HPDE6-E6E7 (cell line): ENCODE measurements around the gene BID.
A peak's percentile ranks its signal among the peaks of the same experiment; 100 is the strongest.

Source experiments
- DNase-seq: peaks from one replicate; pipeline ENCODE4 v3.0.0; 2011; ENCODE audit warnings: missing footprints; ENCODE audit errors: extremely low spot score

The BID gene

DNA sequence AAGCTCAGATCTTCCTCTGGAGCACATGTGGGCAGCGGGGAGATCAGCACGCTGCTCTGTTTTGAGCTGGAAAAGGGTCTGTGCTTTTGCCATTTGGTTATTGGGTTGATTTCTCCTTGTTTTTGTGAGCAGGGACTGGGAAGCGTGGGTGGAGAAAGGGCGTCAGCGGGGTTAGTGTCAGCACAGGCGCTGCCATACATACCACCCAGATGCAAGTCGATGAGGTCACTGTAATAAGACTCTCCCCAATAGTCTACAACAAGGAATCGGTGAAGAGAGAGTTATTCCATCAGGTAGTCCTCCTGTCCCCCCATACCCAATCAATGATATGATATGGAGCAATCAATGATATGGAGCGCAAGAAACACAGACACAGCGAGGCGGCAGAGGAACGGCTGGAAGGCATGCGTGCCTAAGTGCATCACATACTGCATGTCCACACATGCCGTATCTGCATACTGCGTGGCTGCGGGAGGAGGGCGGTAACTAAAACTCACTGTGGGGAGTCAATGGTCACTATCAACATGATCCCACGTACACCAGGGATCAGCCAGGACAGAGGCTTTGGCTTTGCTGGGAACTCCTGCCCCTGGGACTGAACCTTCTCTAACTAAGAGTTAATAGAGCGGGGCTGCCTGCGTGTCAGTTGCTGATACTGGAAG, 29.5 kb upstream of the BID start:
- no peak for DNase-seq

DNA sequence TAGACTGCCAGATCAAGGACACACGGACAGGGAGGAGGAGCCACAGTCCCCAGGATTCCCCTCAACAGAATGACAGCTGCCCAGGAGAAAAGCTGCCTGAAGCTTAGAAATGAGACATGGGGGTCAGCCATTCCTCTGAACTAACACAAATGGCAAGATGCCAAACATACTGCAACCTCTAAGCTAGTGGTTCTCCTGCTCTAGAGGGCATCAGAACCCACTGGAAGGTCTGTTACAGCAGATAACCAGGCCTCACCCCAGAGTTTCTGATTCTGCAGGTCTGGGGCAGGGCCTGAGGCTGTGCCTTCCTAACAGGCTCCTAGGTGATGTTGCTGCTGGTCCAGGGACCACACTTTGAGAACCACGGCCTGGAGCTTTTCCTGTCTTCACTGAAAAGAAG, 28.6 kb upstream of the BID start:
- DNase-seq, result no peak

DNA sequence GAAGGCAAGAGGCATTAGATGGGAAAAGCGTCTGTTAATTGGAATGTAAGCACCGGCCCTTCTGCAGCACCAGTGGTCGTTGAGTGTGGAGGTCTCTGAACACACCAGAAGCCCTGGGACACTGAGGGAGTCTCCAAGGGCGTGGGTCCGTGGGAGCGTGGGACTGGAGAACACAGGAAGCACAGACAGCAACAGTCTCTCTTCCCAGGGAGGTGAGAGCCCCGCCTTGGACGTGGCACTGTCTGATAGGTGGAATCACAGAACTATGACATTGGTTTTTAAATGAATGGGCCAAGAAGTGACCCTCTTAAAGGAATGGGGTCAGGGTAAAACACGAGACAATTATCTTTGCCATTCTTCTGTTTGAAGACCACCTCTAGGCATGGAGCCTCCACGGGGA, 28.1 kb upstream of the BID start:
- DNase-seq, result no peak

DNA sequence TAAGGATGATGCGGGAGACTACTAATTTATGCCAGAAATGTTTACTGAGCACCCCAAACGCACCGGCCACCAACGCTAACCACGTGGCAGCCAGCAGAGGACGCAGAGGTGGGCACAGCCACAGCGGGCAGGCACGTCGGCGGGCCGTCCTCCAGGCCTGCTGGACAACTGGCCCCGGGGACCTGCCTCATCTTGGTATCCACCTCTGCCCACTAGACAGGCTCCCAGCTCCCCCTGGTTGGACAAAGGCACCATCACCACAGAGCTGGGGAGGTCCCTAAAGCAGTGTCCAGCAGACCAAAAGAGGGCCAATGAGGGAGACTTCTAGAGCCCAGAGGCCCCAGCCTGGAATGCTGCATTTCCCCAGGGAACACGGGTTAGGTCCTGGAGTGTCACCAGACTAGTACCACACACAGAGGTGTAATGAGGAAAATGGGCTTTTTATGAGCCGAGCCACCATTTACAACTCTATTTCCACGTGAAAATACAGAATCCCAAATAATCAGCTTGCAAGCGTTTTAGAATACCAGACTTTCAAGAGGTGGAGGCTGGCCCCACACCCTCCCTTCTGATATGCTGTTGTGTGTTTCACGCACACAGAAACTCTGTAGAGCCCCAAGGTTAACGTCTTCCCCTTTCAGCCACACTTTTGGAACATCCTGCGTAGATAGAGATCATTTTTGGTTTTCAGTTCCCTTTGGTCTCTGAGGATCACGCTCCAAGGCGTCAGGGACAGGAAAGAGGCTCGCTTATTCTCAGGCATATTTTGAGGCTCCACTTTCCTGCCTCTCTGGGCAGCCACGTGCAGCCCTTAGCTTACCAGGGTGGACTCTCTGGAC, 23.7 kb upstream of the BID start:
- DNase-seq, result no peak

DNA sequence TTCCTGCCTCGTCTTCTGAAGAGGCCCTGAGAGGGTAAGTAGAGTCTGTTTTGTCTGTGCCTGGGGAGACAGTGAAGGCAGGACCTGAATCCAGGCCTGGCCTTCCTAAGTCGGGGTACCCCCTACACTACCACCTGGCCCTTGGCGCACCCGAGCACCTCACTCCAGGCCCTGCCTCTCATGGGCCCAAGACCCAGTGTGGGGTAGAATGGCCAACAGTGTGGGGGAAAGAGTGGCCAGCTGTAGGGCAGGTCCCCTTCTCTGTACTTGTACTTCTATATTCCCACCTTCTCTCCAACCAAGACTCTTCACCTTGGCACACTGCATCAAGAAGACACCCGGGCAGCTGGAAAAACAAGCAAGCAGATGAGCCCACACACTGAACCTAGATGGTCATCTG, 22.4 kb upstream of the BID start:
- DNase-seq, result no peak

DNA sequence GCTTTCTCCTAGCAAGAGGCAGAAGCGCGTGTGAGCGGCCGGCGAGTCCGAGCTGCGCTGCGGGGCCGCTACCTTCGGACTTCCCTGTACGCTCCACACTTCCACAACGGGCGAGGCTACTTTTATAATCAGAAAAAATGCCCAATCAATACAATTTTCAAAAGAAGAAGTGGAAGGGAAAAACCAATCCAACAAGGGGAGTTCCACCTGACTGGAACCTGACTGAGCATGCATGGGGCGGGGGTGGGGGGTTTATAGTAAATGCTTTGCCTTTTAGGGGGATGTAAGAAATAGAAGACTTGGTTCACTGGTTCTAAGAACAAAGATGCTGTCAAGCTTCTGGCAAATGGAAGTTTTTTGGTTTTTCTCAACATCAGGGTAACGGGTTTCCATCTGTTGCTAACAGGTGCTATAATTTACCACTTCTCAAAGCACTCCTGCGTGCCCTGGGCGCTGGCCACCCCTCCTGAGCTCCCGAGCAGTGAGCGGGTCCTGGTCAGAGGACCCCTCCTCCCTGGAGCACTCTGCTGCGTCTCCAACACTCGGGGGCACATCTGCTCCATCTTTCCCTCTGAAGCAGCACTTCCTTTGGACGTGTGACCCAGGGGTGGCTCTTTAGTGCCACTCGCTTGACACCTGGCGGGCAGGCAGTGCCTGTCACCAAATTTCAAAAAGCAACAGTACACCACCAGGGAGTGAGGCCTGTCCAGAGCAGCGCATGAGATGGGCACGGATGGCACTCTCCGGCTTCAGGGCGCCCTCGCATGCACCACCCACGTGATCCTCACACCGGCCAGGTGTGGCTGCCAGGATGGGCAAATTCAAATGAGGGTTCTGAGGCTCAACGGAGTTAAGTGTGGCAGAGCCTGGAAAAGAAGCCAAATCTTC, 21.6 kb upstream of the BID start:
- DNase-seq, result no peak

DNA sequence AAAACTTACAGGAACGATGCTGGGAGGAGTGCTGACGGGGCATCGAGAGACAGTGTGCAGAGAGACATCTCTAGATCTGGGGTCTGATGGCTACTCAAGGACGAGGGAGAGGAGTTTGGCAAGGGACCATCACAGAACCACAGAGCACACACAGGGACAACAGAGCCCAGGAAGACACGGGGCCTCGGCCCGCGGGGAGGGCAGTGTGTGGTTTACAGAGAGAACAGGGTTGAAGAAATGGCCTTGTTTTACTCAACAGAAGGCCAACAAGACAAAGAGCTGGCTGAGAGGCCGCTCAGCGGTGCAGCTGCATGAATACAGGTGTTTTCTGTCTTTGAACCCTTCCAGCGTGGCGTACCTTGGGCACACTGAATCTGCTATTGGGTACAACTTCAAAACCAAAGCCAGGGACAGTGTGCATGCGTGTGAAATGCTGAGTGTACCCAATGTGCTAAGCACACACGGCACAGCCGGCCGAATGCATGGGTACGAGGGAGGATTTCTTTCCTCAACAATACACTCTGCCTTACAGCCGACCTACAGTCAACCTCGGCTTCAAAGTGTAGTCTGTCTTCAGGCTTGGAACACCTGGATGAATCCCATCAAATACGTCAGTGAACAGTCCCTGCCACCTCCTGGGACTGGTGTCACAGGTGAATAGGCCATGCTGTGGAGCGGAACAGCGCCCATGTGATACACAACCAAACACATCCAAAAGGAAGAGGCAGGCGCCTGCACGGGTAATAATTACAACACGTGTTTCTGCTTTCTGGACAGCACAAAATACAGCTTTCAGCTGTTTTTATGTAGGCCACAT, 20.7 kb upstream of the BID start:
- DNase-seq, result no peak

DNA sequence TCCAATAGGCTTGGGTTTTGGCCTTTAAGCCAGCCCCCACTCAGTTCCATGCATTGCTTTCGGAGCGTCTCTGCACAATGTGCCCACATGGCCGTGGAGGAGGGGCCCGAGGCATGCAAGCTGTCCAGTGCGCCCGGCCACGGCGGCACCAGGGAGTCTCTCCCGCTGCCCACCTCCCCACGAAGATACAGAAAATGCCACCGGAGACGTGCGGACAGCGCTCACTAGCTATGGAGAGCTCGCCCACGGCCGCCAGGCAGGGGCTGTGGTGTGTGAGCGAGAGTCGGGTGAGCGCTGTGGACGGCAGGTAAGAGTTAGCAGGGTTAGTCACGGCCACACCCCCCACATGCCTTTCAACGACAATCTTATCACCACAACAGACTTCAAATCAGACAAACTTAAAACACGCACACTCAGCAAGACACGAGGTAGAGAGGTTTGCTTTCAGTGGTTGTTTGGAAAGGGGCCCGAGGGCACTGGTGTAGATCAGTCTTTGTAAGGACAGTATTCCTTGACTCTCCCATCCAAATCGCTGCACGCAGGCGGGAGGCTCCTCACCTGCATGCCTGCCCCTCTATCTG, 18.7 kb upstream of the BID start:
- DNase-seq, result no peak

DNA sequence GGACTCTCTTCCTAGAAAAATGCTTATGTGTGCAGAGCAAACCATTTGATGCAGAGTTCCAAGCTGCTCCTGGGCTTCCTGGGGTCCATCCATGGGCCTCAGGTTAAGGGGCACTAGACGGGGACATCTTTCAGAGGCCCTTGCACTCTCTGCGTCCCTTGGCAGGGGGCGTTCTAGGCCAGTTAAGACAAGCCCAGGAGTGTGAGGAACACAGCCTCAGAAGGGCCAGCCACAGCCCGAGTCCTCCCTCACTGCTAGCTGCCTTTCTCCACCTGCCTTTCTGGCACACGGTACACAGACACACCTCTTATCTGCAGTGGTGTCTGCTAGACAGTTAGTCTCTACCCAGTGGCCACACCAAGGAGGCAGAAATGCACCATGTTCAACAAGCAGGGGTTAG, 18.0 kb upstream of the BID start:
- DNase-seq, result no peak

DNA sequence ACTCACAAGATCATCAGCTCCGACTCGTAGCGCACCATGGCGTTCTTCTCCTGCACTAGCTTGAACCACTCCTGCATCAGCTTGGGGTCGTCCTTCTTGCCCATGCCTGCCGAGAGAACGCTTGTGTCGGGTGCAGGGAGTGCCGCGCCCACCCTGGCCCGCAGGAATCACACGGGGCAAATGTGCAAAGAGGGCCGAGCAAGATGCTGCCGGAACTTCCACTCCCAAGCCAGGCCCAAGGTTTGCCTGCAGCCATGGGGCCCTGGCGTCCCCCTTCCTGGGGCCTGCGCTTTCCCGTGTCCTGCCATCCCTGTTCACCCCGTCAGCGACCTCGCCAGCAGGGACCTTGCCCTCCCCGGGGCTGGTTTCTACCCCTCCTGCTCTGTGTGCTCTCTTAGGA, 16.9 kb upstream of the BID start:
- no peak for DNase-seq

DNA sequence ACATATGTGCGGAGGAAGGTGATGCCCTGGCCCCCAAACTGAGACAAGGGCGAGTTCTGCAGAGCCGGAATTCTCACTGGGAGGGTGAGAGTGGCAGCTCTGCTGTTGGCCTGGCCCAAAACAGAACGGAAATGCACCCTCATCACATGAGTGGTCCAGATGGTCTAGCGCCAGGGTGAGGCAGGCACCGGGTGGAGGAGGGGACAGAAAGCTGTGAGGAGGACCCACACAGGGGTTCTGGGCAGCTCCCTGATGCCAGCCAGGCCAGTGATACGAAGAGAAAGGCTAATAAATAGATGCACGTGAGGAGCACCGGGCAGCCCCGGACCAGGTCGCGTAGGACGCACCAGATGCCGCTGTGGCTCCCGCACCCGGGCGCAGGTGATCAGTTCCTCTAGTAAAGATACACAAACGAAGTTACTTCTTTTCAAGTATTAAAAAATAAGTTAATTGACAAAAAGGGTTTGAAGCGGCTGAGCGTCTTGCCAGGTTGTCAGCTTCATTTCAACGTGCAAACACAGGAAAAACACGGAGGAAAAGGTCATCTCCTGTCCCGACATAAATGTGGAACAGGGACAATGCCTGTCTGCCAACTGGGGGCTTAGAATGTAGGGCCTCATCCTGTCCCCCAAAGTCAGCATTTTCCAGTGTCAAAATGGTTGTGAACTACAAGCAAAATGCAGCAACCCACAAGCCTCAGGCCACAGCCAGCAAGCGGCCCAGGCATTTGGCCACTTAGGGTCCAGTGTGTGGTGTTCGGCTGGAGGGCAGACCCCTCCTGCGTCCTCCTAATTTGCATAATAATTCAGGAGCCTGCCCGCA, 15.3 kb upstream of the BID start:
- DNase-seq, result no peak

DNA sequence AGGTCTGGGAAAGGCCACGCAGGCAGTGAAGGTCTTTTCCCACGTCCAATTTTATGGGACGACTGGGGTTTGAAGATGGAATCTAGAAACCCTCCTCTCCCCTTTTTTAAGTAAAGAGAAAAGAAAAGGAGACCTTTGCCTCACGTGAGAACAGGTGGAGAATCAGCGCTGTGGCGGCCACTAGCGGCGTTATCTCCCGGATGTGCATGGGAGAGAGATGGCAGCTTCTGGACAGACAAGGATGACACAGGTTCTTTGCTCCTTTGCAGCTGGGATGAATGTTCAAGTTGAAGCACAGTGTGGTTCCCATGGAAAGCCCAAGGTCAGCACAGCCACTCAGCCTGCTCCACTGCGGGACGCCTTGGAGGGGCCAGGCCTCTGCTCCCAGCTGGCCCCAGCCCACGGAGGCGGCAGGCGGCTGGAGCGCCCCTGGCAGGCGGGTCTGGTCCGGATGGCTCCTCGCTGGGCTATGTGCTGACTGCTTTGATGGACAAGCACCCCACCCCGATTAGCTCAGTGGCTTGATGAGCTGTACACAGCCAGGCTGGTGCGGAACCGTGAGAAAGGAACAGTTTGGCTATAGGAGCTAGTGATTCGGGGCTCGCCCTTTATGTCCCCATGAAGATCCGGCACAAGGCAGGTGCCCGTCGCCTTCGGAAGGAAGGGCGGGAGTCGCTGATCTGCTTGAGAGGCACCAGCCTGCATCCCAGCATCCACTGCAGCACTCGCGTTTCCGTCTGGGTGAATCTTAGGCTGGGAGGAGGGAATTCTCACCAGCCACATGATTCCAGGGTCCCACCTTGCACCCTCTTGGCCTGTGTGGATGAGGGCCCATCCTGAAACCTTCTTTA, 14.5 kb upstream of the BID start:
- DNase-seq, result no peak

DNA sequence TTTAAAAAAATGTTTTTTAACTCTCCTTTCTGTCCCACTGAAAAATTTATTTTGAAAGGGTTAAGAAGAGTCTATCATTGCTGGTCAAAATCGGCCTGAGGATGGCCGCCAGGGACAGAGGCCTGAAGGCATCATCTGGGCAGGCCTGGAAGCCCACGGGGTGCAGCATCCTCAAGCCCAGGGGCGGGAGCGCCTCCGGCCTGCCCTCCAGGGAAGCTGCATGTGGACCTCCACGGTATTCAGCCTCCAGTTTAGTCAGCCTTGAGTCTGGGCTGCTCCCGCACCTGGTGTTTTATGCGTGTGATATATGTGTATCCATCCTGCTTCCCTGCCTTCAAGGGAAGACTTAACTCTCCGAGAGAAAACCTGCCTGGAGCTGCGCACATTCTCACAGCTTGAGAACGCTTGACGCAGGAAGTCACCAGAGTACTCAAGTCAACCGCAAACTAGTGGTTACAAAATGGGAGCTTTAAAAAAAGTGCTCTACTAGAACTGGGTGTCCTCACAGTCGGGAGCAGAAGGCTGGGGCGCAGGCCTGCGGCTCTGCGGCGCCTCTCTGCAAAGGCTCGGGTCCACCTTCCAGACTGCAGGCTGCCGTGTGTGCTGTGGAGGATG, 13.6 kb upstream of the BID start:
- DNase-seq, result no peak

DNA sequence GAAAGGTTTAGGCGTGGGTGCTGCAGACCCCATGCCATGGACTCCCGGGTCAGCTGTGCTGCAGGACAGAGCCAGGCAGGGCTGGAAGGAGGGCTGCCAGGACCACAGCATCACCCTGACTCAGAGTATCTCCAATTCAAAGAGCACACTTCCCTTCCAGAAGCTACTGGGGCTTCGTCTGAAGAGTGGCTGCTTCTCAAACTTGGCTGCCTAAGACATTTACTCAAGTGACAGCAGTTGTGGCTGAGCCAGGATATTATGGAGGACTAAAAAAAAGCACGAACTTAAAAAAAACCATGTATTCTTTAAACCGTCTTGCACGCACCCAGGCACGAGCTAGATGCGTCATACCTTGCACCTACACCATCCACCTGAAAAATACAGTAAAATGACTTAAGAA, 13.0 kb upstream of the BID start:
- no peak for DNase-seq

DNA sequence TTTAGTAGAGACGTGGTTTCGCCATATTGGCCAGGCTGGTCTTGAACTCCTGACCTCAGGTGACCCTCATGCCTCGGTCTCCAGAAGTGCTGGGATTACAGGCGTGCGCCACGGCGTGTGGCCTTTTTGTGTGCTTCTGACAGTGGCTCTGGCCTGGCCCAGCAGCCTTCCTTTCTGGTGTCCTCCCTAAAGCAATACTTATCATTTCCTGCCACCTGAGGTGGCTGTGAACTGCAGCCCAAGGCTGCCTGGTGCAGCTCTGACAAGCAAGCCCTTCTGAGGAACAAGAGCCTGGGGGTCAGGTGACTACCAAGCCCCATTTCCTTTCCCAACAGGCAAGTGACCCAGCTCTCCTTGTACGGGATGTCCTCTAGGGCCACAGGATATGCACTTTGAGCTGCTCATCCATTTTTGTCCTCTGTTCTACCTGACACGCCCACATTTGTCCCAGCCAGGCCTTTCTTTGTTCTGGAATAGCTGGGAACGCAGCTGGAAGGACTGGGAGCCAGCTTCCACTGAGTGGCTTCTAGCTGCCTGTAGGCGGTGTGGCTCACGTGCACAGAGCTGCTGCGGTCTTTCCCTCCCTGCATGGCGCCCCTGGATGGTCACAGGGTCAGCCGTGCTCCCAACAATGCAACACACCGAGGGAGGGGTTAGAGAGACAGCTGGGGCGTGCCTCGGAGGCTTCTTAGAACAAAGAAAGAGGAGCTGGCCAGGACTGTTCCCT, 12.3 kb upstream of the BID start:
- no peak for DNase-seq

DNA sequence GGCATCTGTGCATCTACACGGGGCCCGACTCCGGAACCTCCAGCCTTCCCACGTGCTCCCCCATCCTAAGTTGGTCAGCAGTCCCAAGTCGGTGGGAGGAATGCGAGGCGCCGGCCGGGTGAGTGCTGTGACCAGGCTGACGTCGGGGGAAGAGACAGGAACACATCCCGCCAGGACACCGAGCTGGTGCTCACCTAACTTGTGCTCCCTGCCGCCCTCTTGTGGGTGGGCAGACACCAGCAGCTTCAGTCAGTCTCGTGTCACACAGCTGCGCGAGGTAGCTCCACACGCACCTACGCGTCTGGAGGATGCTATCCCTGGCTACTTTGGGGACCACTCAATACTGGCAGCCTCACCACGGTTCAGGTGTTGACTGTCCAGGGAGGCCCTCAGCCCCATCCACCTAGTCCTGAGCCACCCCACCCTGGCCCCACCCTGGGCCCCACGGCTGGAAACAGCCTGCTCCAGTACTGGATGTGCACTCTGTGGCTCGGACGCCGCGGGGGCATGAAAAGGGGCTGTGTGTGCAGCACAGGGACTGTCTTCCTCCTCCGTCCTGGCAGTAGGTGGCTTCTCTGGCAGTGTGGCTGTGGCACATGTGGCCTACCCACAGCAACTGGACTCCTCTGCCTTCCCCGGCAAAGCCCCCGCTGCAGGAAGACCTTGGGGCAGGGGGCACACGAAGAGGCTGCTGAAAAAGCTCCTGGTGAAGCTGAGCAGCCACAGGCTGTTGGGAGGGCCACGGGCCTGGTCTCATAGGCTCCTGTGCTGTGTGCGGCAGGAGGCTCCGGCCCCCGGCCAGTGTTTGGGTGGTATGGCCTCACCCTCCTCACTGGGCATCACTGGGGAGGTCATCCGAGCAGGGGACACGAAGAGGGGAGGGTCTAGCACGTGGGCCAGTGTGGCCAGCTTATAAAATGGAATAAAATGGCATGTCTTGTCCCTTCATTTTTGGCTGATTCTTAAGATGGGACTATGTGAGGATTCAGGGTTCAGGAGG, 11.2 kb upstream of the BID start:
- peak; percentile 41 for DNase-seq

DNA sequence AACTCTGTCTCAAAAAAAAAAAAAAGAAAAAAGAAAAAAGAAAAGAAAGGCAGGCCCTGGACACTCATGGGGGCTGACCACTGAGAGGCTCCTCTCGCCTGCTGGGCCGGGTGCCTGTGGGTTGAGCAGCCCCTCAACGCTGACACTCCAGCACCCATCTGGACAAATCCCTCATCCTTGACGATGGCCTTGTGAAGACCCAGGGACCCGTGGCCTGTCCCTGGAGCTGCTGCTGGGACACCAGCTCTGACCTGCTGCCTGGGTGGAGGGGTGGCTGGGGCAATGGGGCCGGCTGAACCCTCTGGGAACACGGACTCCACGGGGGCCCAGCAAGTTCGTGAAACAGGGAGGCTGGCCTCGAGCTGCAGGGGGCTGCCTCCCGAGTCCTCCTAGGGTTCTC, 10.5 kb upstream of the BID start:
- no peak for DNase-seq
